ENCODE measurements around the gene SCAF4. TPM values are rescaled to one million over a fixed set of nuclear protein-coding genes. Genes with fewer than 3 reads are reported as not detected.

SCAF4 gene
- total and polyA plus RNA-seq, 9 of the 15 experiments (the other 6 are each of a cell fraction or from before 2014, with no cell fraction given) = 2.3 to 55.7 (median 17.2) TPM

DNA sequence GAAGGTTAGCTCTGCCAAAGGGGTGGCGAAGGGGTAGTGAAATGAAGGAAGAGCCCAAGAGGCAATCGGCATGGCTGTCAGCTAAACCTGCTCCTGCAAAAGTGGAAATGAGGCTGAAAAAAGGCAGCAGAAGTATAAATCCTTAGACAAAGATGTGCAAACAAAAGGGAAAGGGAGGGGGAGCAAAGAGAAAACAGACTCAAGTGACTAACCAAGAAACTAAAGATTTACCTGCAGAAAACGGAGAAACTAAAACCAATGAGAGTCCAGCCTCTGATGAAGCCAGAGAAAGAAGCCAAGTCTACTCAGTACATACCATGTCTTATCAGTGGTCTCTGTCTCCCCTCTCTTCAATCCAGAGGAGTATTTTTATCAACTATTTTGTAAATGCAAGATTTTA lies 25.4 kb downstream of the SCAF4 start:
- Histone ChIP-seq H3K79me2 (ENCODE audit: control insufficient read depth, insufficient read depth, low read length) (peaks cover 93% of the 10 kb centered on the region), H3K4me2 (ENCODE audit: insufficient read depth, low read length) (no peak overlapping the region), H3K27me3 (ENCODE audit: control insufficient read depth in 2 of 2, insufficient read depth in 2 of 2, low read length in 2 of 2) (no peaks in the 10 kb centered on the region), H3K9ac (ENCODE audit: insufficient read depth in 1 of 2, low read depth in 2 of 2, low read length in 2 of 2) (no peak overlapping the region), H3K36me3 (ENCODE audit: control insufficient read depth, insufficient read depth, low read length) (peaks cover 62% of the 10 kb centered on the region), H3K4me3 (no peak overlapping the region), H3K27ac (ENCODE audit: extremely low read depth, low read depth, low read length) (no peak overlapping the region), H2AFZ (ENCODE audit: low read depth, low read length) (no peak overlapping the region), H3K9me3 (replicated peaks; ENCODE audit: control insufficient read depth, insufficient read depth, low read depth, low read length) (no peaks in the 10 kb centered on the region), H3K4me1 (replicated peaks in 1 of 2; ENCODE audit: control insufficient read depth in 2 of 2, insufficient read depth in 2 of 2, low read length in 2 of 2) (peaks cover 3 to 7% of the 10 kb centered on the region in 2 experiments; a peak in 4 of 5 replicates), H4K20me1 (replicated peaks; ENCODE audit: control insufficient read depth, insufficient read depth, low read length) (peaks cover 16% of the 10 kb centered on the region; the same call in 1 of the 2 replicates), H3K9me1 (ENCODE audit: control insufficient read depth, insufficient read depth, low read length) (no peaks in the 10 kb centered on the region)
- intact Hi-C loops (cut with micrococcal nuclease) = no loop called here
- in situ Hi-C loops (cut with MboI) = no loop called here
- POLR2A ChIA-PET = interaction anchor here (0.8 to 1.2 kb wide), 5 partner anchors 7 to 65 kb away, joined by 3 read pairs; no protein-coding TSS in a partner anchor
- peak; percentile 30; the same call in 1 of the 3 replicates for ATAC-seq
- WGBS (ENCODE audit: insufficient coverage, low coverage, missing lambda C conversion rate) = 83% methylated on average over 3 of the region's 3 CpGs
- no TSS peak for BruUV-seq (replicated peaks)
- CTCF ChIA-PET (ENCODE audit: low intra/inter-chr PET ratio) = no interaction called here
- no peak for FAIRE-seq
- DNase-seq (ENCODE audit: extremely low read depth in 1 of 4, low spot score in 3 of 4) = no peak
- no peak for TF ChIP-seq TCF7L2 (IDR thresholded peaks at IDR 0.05; ENCODE audit: low read depth, low read length)
- no peak for TF ChIP-seq ZNF347 (CRISPR knock-in tag; IDR thresholded peaks at IDR 0.05; ENCODE audit: low read depth)
- TF ChIP-seq CREBBP (IDR thresholded peaks at IDR 0.05; ENCODE audit: low read depth, low read length) = no peak
- TF ChIP-seq FOXA3 (CRISPR knock-in tag; conservative IDR thresholded peaks at IDR 0.05 in 1 of 2, IDR thresholded peaks at IDR 0.05 in 1 of 2) = no peak
- TF ChIP-seq ATF1 (CRISPR knock-in tag; IDR thresholded peaks at IDR 0.05) = no peak
- TF ChIP-seq ATF1 (tag; IDR thresholded peaks at IDR 0.05) = no peak
- TF ChIP-seq, protein P1, sequence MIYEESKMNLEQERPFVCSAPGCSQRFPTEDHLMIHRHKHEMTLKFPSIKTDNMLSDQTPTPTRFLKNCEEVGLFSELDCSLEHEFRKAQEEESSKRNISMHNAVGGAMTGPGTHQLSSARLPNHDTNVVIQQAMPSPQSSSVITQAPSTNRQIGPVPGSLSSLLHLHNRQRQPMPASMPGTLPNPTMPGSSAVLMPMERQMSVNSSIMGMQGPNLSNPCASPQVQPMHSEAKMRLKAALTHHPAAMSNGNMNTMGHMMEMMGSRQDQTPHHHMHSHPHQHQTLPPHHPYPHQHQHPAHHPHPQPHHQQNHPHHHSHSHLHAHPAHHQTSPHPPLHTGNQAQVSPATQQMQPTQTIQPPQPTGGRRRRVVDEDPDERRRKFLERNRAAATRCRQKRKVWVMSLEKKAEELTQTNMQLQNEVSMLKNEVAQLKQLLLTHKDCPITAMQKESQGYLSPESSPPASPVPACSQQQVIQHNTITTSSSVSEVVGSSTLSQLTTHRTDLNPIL (CRISPR knock-in tag; IDR thresholded peaks at IDR 0.05) = no peak
- TF ChIP-seq, protein P2, sequence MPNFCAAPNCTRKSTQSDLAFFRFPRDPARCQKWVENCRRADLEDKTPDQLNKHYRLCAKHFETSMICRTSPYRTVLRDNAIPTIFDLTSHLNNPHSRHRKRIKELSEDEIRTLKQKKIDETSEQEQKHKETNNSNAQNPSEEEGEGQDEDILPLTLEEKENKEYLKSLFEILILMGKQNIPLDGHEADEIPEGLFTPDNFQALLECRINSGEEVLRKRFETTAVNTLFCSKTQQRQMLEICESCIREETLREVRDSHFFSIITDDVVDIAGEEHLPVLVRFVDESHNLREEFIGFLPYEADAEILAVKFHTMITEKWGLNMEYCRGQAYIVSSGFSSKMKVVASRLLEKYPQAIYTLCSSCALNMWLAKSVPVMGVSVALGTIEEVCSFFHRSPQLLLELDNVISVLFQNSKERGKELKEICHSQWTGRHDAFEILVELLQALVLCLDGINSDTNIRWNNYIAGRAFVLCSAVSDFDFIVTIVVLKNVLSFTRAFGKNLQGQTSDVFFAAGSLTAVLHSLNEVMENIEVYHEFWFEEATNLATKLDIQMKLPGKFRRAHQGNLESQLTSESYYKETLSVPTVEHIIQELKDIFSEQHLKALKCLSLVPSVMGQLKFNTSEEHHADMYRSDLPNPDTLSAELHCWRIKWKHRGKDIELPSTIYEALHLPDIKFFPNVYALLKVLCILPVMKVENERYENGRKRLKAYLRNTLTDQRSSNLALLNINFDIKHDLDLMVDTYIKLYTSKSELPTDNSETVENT (CRISPR knock-in tag; IDR thresholded peaks at IDR 0.05) = no peak
- no peak for TF ChIP-seq BACH1 (tag; IDR thresholded peaks at IDR 0.05)
- no peak for TF ChIP-seq TGIF2 (CRISPR knock-in tag; IDR thresholded peaks at IDR 0.05)
- TF ChIP-seq RFX7 (CRISPR knock-in tag; IDR thresholded peaks at IDR 0.05) = no peak
- TF ChIP-seq KLF1 (tag; IDR thresholded peaks at IDR 0.05) = no peak
- TF ChIP-seq, protein P3, sequence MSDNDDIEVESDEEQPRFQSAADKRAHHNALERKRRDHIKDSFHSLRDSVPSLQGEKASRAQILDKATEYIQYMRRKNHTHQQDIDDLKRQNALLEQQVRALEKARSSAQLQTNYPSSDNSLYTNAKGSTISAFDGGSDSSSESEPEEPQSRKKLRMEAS (CRISPR knock-in tag; IDR thresholded peaks at IDR 0.05) = no peak
- TF ChIP-seq, protein P4, sequence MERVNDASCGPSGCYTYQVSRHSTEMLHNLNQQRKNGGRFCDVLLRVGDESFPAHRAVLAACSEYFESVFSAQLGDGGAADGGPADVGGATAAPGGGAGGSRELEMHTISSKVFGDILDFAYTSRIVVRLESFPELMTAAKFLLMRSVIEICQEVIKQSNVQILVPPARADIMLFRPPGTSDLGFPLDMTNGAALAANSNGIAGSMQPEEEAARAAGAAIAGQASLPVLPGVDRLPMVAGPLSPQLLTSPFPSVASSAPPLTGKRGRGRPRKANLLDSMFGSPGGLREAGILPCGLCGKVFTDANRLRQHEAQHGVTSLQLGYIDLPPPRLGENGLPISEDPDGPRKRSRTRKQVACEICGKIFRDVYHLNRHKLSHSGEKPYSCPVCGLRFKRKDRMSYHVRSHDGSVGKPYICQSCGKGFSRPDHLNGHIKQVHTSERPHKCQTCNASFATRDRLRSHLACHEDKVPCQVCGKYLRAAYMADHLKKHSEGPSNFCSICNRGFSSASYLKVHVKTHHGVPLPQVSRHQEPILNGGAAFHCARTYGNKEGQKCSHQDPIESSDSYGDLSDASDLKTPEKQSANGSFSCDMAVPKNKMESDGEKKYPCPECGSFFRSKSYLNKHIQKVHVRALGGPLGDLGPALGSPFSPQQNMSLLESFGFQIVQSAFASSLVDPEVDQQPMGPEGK (CRISPR knock-in tag; IDR thresholded peaks at IDR 0.05; ENCODE audit: borderline replicate concordance) = no peak
- no peak for TF ChIP-seq NEUROD1 (IDR thresholded peaks at IDR 0.05; ENCODE audit: borderline replicate concordance, low read depth, low read length, partially characterized antibody)
- TF ChIP-seq, protein P5, sequence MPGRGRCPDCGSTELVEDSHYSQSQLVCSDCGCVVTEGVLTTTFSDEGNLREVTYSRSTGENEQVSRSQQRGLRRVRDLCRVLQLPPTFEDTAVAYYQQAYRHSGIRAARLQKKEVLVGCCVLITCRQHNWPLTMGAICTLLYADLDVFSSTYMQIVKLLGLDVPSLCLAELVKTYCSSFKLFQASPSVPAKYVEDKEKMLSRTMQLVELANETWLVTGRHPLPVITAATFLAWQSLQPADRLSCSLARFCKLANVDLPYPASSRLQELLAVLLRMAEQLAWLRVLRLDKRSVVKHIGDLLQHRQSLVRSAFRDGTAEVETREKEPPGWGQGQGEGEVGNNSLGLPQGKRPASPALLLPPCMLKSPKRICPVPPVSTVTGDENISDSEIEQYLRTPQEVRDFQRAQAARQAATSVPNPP (IDR thresholded peaks at IDR 0.05; ENCODE audit: borderline replicate concordance, insufficient read depth, insufficient read length) = no peak

Measured in K562 (cell line).